ENCODE measurements around the gene DYNLL2. TPM values are rescaled to one million over a fixed set of nuclear protein-coding genes. Genes with fewer than 3 reads are reported as not detected.

The DYNLL2 gene
- total and polyA plus RNA-seq, 9 of the 15 experiments (the other 6 are each of a cell fraction or from before 2014, with no cell fraction given), result 1.8 to 24.5 (median 13.0) TPM

DNA sequence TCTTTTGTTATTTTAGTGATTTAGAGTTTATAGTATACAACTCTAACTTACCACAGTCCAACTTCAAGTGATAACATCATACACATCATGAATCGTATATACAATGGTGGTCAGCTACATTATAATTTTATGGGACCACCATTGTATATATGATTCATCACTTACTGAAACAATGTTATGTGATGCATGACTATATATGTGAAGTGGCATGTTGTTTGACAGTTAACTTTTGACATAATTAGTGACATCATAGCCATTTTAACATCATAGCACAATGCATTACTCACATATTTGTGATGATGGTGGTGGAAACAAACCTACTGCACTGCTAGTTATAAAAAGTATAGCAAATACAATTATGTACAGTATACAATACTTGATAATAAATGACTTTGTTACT lies 21.9 kb downstream of the DYNLL2 start:
- FAIRE-seq (no peak), DNase-seq (ENCODE audit: extremely low read depth in 1 of 4, low spot score in 3 of 4) (no peak), ATAC-seq (no peak)
- H3K4me1 ChIP-seq (replicated peaks in 1 of 2; ENCODE audit: control insufficient read depth in 2 of 2, insufficient read depth in 2 of 2, low read length in 2 of 2), result no peaks in the 10 kb centered on the region
- H2AFZ ChIP-seq (ENCODE audit: low read depth, low read length), result no peak overlapping the region
- H4K20me1 ChIP-seq (replicated peaks; ENCODE audit: control insufficient read depth, insufficient read depth, low read length), result no peaks in the 10 kb centered on the region
- no peak overlapping the region for H3K4me3 ChIP-seq
- POLR2A ChIA-PET, result no interaction called here
- in situ Hi-C loops (cut with MboI), result loop anchor here (25.0 kb wide), 1 partner anchor 968 kb away; no protein-coding TSS in a partner anchor
- no peak for TF ChIP-seq WHSC1 (IDR thresholded peaks at IDR 0.05; ENCODE audit: low read length)
- TF ChIP-seq CBFA2T3 (IDR thresholded peaks at IDR 0.05), result no peak
- no peak for TF ChIP-seq KHSRP (IDR thresholded peaks at IDR 0.05)
- TF ChIP-seq ETV6 (IDR thresholded peaks at IDR 0.05; ENCODE audit: borderline replicate concordance in 1 of 2, low read depth in 2 of 2, low read length in 1 of 2), result no peak
- TF ChIP-seq ETV6 (CRISPR knock-in tag; IDR thresholded peaks at IDR 0.05; ENCODE audit: borderline replicate concordance), result no peak
- TF ChIP-seq FOXK1 (CRISPR knock-in tag; IDR thresholded peaks at IDR 0.05; ENCODE audit: borderline replicate concordance), result no peak
- TF ChIP-seq ZNF253 (CRISPR knock-in tag; conservative IDR thresholded peaks at IDR 0.05), result no peak
- no peak for TF ChIP-seq PML (IDR thresholded peaks at IDR 0.05; ENCODE audit: low read length)
- no peak for TF ChIP-seq TEAD4 (IDR thresholded peaks at IDR 0.05; ENCODE audit: low read length)
- TF ChIP-seq TEAD4 (CRISPR knock-in tag; IDR thresholded peaks at IDR 0.05; ENCODE audit: borderline replicate concordance), result no peak
- no peak for TF ChIP-seq JUN (IDR thresholded peaks at IDR 0.05; ENCODE audit: borderline replicate concordance, low read depth, low read length)
- no peak for TF ChIP-seq JUN (CRISPR knock-in tag; IDR thresholded peaks at IDR 0.05; ENCODE audit: borderline replicate concordance)
- no peak for TF ChIP-seq ZNF589 (CRISPR knock-in tag; IDR thresholded peaks at IDR 0.05; ENCODE audit: low read depth)
- TF ChIP-seq, protein P1, sequence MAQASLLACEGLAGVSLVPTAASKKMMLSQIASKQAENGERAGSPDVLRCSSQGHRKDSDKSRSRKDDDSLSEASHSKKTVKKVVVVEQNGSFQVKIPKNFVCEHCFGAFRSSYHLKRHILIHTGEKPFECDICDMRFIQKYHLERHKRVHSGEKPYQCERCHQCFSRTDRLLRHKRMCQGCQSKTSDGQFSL (CRISPR knock-in tag; IDR thresholded peaks at IDR 0.05), result no peak
- TF ChIP-seq, protein P1 (tag; IDR thresholded peaks at IDR 0.05), result no peak
- TF ChIP-seq RBM34 (IDR thresholded peaks at IDR 0.05; ENCODE audit: borderline replicate concordance, insufficient read depth, low read length), result no peak
- TF ChIP-seq, protein P2, sequence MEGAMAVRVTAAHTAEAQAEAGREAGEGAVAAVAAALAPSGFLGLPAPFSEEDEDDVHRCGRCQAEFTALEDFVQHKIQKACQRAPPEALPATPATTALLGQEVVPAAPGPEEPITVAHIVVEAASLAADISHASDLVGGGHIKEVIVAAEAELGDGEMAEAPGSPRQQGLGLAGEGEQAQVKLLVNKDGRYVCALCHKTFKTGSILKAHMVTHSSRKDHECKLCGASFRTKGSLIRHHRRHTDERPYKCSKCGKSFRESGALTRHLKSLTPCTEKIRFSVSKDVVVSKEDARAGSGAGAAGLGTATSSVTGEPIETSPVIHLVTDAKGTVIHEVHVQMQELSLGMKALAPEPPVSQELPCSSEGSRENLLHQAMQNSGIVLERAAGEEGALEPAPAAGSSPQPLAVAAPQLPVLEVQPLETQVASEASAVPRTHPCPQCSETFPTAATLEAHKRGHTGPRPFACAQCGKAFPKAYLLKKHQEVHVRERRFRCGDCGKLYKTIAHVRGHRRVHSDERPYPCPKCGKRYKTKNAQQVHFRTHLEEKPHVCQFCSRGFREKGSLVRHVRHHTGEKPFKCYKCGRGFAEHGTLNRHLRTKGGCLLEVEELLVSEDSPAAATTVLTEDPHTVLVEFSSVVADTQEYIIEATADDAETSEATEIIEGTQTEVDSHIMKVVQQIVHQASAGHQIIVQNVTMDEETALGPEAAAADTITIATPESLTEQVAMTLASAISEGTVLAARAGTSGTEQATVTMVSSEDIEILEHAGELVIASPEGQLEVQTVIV (CRISPR knock-in tag; IDR thresholded peaks at IDR 0.05; ENCODE audit: borderline replicate concordance), result no peak
- no peak for TF ChIP-seq ZKSCAN8 (CRISPR knock-in tag; IDR thresholded peaks at IDR 0.05)
- TF ChIP-seq BACH1 (tag; IDR thresholded peaks at IDR 0.05), result no peak
- TF ChIP-seq ZNF507 (tag; conservative IDR thresholded peaks at IDR 0.05), result no peak
- H3K9ac ChIP-seq (ENCODE audit: insufficient read depth in 1 of 2, low read depth in 2 of 2, low read length in 2 of 2), result no peak overlapping the region
- H3K9me1 ChIP-seq (ENCODE audit: control insufficient read depth, insufficient read depth, low read length), result no peaks in the 10 kb centered on the region
- intact Hi-C loops (cut with micrococcal nuclease), result no loop called here
- H3K4me2 ChIP-seq (ENCODE audit: insufficient read depth, low read length), result no peak overlapping the region
- CTCF ChIA-PET (ENCODE audit: low intra/inter-chr PET ratio), result no interaction called here
- H3K9me3 ChIP-seq (replicated peaks; ENCODE audit: control insufficient read depth, insufficient read depth, low read depth, low read length), result no peaks in the 10 kb centered on the region
- no peaks in the 10 kb centered on the region; a peak in 1 of 5 replicates for H3K27me3 ChIP-seq (ENCODE audit: control insufficient read depth in 2 of 2, insufficient read depth in 2 of 2, low read length in 2 of 2)
- BruUV-seq (replicated peaks), result no TSS peak
- H3K36me3 ChIP-seq (ENCODE audit: control insufficient read depth, insufficient read depth, low read length), result no peaks in the 10 kb centered on the region
- whole genome bisulfite sequencing (ENCODE audit: insufficient coverage, low coverage, missing lambda C conversion rate), result 13% methylated on average over 1 of the region's 1 CpG
- H3K79me2 ChIP-seq (ENCODE audit: control insufficient read depth, insufficient read depth, low read length), result no peaks in the 10 kb centered on the region
- no peak overlapping the region for H3K27ac ChIP-seq (ENCODE audit: extremely low read depth, low read depth, low read length)
